Astrocyte (in vitro differentiated cells and primary cell): ENCODE results near the gene C14orf93.

ENCODE experiments used
- EZH2 ChIP-seq: IDR thresholded peaks from 2 replicates; pipeline ENCODE4 v1.6.1; 2012; ENCODE audit warnings: mild to moderate bottlenecking, low read length, inconsistent platforms; ENCODE audit not compliant: insufficient read depth
- TF ChIP-seq, protein P1 (sequence below): IDR thresholded peaks from 2 replicates; pipeline ENCODE4 v1.5.1; 2011; ENCODE audit warnings: low read depth, mild to moderate bottlenecking, inconsistent platforms, low read length, moderate library complexity; ENCODE audit not compliant: insufficient read depth

DNA sequence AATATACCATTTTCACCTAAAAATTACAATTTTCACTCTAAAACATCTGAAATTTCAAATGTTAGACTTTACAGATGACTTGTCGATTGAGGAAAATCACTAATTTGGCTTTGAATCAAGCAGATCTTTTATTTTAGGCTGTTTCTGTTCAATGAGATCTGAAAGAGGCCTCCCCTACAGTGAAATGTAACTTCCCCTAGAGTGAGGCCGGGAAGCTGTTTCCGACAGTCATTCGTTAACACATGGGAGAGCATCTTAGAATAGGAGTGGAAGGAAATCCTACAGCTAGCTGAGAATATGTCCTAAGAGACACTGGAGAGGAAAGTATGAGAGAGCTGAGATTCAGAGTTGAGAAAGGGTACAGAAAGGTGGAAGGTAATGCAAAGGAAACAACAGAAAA, 5.7 kb upstream of the C14orf93 start:
- TF ChIP-seq, protein P1, sequence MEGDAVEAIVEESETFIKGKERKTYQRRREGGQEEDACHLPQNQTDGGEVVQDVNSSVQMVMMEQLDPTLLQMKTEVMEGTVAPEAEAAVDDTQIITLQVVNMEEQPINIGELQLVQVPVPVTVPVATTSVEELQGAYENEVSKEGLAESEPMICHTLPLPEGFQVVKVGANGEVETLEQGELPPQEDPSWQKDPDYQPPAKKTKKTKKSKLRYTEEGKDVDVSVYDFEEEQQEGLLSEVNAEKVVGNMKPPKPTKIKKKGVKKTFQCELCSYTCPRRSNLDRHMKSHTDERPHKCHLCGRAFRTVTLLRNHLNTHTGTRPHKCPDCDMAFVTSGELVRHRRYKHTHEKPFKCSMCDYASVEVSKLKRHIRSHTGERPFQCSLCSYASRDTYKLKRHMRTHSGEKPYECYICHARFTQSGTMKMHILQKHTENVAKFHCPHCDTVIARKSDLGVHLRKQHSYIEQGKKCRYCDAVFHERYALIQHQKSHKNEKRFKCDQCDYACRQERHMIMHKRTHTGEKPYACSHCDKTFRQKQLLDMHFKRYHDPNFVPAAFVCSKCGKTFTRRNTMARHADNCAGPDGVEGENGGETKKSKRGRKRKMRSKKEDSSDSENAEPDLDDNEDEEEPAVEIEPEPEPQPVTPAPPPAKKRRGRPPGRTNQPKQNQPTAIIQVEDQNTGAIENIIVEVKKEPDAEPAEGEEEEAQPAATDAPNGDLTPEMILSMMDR: no peak
- no peak for TF ChIP-seq EZH2
